Gastroesophageal sphincter (tissue), 3 donors: Measurements from ENCODE around the gene PRUNE2.

Experiments used
- CTCF ChIP-seq, 4 experiments: fragments of 200-600 bp in 2 of 4; fragments of 450-650 bp in 2 of 4; sonication (generic) in 1 of 4; IDR thresholded peaks; one replicate each; pipeline ENCODE4 v1.5.1; 2017 to 2019; ENCODE audit warnings: antibody characterized with exemption in 4 of 4, mild to moderate bottlenecking in 2 of 4, moderate library complexity in 2 of 4
- EP300 ChIP-seq: sonication (generic); formaldehyde crosslinking; IDR thresholded peaks from one replicate; pipeline ENCODE4 v1.6.1; 2017; ENCODE audit warnings: antibody characterized with exemption, mild to moderate bottlenecking
- POLR2A ChIP-seq, 2 donors: fragments of 450-650 bp; IDR thresholded peaks; one replicate each; pipeline ENCODE4 v1.6.1; 2017; ENCODE audit warnings: antibody characterized with exemption in 2 of 2, mild to moderate bottlenecking in 2 of 2, moderate library complexity in 1 of 2
- POLR2AphosphoS5 ChIP-seq: sonication (generic); formaldehyde crosslinking; IDR thresholded peaks from one replicate; pipeline ENCODE4 v1.6.1; 2017; ENCODE audit warnings: antibody characterized with exemption

GRCh38 chr9:76602199-76602598 lies 303.7 kb downstream of the PRUNE2 start:
- TF ChIP-seq POLR2A (IDR thresholded peaks at IDR 0.05) (no peak), POLR2AphosphoS5 (no peak), CTCF (IDR thresholded peaks at IDR 0.05) (no peak), EP300 (no peak)
